Effector CD8-positive, alpha-beta T cell (primary cell): ENCODE results near the gene DIP2B.

Experiments used
- DNase-seq: peaks from one replicate; lab custom pipeline; 2025; lab: John Stamatoyannopoulos, UW

The DIP2B gene

GRCh38 chr12:50613463-50613862 lies 108.7 kb downstream of the DIP2B start:
- DNase-seq = no peak

GRCh38 chr12:50614167-50614759 lies 109.5 kb downstream of the DIP2B start:
- DNase-seq = no peak

GRCh38 chr12:50615145-50615906 lies 110.5 kb downstream of the DIP2B start:
- no peak for DNase-seq

- DNase-seq = no peak
These were observed 111.1 kb downstream of the DIP2B start for GRCh38 chr12:50615907-50616296.

- no peak for DNase-seq
These were observed 112.9 kb downstream of the DIP2B start for GRCh38 chr12:50617657-50618056.

GRCh38 chr12:50618864-50619609 lies 114.3 kb downstream of the DIP2B start:
- no peak for DNase-seq

GRCh38 chr12:50619610-50619958 lies 114.8 kb downstream of the DIP2B start:
- no peak for DNase-seq

GRCh38 chr12:50620109-50620977 lies 115.6 kb downstream of the DIP2B start:
- DNase-seq = no peak

- DNase-seq = no peak
These were observed 116.2 kb downstream of the DIP2B start for GRCh38 chr12:50620978-50621360.

- DNase-seq = no peak
These were observed 116.9 kb downstream of the DIP2B start for GRCh38 chr12:50621399-50622300.

- no peak for DNase-seq
These were observed 120.5 kb downstream of the DIP2B start for GRCh38 chr12:50625029-50625925.

GRCh38 chr12:50626026-50626425 lies 121.2 kb downstream of the DIP2B start:
- DNase-seq = no peak

GRCh38 chr12:50627491-50627890 lies 122.7 kb downstream of the DIP2B start:
- DNase-seq = no peak

GRCh38 chr12:50628394-50628793 lies 123.6 kb downstream of the DIP2B start:
- no peak for DNase-seq

- DNase-seq = no peak
These were observed 129.2 kb downstream of the DIP2B start for GRCh38 chr12:50633955-50634354.

- DNase-seq = no peak
These were observed 129.6 kb downstream of the DIP2B start for GRCh38 chr12:50634379-50634778.

GRCh38 chr12:50635364-50635763 lies 130.6 kb downstream of the DIP2B start:
- DNase-seq = no peak

GRCh38 chr12:50635857-50636256 lies 131.1 kb downstream of the DIP2B start:
- no peak for DNase-seq

- no peak for DNase-seq
These were observed 131.7 kb downstream of the DIP2B start for GRCh38 chr12:50636505-50636904.

- DNase-seq = no peak
These were observed 133.2 kb downstream of the DIP2B start for GRCh38 chr12:50637870-50638481.
